ENCODE data around the gene THADA.

THADA gene

DNA sequence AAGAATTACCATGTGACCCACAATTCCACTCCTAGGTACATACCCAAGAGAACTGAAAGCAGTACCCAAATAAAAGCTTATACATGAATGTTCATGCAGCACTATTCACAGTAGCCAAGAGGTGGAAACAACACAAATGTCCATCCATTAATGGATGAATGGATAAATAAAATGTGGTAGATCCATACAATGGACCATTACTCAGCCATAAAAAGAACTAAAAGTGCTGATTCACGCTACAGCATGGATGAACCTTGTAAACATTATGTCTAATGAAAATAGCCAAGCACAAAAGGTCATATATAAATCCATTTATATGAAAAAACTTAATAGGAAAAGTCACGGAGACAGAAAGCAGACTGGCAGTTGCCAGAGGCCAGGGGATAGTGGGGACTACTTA, 345.8 kb downstream of the THADA start:
- DNase-seq (ENCODE audit: low read depth): no peak
- H3K4me3 ChIP-seq (ENCODE audit: low read depth, low read length): no peak overlapping the region
- TF ChIP-seq, protein P1, sequence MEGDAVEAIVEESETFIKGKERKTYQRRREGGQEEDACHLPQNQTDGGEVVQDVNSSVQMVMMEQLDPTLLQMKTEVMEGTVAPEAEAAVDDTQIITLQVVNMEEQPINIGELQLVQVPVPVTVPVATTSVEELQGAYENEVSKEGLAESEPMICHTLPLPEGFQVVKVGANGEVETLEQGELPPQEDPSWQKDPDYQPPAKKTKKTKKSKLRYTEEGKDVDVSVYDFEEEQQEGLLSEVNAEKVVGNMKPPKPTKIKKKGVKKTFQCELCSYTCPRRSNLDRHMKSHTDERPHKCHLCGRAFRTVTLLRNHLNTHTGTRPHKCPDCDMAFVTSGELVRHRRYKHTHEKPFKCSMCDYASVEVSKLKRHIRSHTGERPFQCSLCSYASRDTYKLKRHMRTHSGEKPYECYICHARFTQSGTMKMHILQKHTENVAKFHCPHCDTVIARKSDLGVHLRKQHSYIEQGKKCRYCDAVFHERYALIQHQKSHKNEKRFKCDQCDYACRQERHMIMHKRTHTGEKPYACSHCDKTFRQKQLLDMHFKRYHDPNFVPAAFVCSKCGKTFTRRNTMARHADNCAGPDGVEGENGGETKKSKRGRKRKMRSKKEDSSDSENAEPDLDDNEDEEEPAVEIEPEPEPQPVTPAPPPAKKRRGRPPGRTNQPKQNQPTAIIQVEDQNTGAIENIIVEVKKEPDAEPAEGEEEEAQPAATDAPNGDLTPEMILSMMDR (conservative IDR thresholded peaks at IDR 0.05; ENCODE audit: low read depth, low read length): no peak

DNA sequence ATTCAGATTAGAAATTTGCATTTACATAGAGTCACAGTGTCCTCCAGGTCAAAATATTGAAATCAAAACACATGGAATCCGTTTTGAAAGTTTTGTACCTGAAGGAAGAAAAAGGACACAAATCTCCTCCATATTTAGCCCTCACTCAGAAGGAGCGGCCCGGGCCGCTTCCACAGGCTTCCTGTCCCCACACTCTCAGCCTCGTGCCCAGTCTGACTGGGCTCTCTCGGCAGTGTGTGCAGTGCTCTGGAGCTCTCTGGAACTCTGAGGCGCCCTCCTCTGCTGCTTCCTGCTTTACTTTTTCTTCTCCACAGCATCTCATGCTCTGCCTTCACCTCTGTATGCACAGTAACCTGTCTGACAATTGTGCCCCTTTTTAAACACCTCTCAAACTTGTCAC, 347.2 kb downstream of the THADA start:
- no peak overlapping the region for H3K4me3 ChIP-seq (ENCODE audit: low read depth, low read length)
- TF ChIP-seq, protein P1 (conservative IDR thresholded peaks at IDR 0.05; ENCODE audit: low read depth, low read length): no peak
- DNase-seq (ENCODE audit: low read depth): no peak

DNA sequence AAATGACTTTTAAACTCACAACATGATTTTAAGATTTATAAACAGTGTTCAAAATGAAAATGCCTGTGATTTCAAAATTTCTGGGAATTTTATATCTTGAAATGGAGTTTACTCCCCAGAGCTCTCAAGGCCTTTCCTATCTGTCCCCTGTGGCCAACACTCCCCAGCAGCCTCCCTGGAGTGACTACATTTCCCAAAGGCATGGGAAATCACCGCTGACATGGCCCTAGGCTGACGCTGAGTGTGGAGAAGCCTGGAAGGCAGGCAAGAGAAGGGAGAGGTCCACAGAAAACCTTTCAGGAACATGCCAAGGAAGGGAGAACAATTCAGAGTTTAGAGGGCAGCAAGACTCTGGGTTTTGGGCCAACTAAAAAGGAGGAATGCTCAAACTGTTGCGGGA, 349.2 kb downstream of the THADA start:
- DNase-seq (ENCODE audit: low read depth): no peak
- H3K4me3 ChIP-seq (ENCODE audit: low read depth, low read length): no peak overlapping the region
- TF ChIP-seq, protein P1 (conservative IDR thresholded peaks at IDR 0.05; ENCODE audit: low read depth, low read length): no peak

DNA sequence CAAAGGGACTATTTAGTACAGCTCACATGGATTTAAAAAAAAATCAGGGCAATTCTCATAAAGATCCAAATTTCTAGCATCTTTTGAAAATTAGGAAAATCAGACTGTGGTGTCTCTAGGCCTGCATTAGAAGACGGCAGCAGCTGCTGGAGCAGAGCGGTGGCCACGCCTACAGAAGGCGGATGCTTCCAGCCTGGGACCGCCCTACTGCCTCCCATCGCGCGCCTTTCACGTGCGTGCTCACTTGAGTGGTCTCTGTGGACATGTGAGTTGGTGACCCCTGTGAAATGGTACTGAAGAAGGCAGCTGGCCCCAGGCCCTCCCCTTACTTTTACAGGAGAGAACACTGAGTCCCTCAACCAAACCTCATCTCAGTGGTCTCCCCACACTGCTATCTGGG, 354.3 kb downstream of the THADA start:
- TF ChIP-seq, protein P1 (conservative IDR thresholded peaks at IDR 0.05; ENCODE audit: low read depth, low read length): no peak
- no peak overlapping the region for H3K4me3 ChIP-seq (ENCODE audit: low read depth, low read length)
- DNase-seq (ENCODE audit: low read depth): no peak

DNA sequence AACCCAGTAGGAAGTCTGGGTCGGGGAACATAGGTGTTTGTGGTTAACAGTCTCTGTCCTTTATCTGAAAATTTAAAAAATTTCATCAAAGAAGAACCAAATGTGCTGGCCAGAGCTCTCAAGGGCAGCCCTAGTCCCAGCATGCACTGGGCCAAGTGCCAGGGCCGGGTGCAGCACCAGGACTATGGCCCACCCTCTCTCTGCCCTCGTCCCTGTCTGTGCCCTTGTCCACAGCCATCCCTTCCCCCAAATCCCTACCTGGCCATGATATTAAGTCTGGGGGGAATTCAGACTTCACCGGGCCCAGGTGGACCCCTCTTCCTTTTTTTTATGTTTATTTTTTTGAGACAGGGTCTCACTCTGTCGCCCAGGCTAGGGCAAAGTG, 355.1 kb downstream of the THADA start:
- TF ChIP-seq, protein P1 (conservative IDR thresholded peaks at IDR 0.05; ENCODE audit: low read depth, low read length): no peak
- no peak overlapping the region for H3K4me3 ChIP-seq (ENCODE audit: low read depth, low read length)

DNA sequence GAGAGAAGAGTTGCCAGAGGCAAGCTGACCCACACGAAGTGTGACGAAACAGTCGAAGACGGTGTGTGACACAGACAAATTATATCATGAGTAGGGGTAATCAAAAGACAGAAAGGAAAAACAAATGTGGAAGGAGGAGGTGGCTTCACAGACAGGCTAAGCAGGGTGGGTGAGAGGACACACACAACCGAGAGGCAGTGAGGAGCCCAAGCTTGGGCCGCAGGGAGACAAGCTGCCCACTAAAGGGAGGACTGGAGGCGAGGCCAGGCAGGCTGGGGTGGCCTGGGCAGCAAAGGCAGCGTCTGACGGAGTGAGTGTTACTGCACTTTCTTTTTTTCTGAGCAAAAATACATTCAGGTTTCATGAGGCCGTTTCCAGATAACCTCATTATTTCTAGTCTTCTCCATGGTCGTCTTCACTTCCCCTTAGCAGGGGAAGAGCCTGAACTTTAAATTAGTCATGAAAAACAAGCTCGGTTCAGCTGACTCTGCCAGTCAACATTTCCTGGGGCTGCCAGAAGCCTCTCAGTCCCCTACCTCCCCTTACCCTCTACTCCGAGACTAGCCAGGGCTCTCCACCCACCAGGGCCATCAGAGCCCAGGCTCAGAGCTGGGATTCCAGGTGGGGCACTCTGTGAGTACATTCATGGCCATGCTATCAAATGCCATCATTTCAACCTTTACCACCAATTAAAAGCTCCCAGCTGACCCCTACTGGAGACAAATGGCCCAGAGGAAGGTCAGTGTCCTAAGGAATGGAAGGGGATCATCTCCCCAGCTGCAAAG, 355.7 kb downstream of the THADA start:
- H3K4me3 ChIP-seq (ENCODE audit: low read depth, low read length): no peak overlapping the region
- TF ChIP-seq, protein P1 (conservative IDR thresholded peaks at IDR 0.05; ENCODE audit: low read depth, low read length): peak; percentile 3
- DNase-seq (ENCODE audit: low read depth): no peak

More for the DNA sequence above, 355.1 kb downstream of the THADA start:
- DNase-seq (ENCODE audit: low read depth): no peak

DNA sequence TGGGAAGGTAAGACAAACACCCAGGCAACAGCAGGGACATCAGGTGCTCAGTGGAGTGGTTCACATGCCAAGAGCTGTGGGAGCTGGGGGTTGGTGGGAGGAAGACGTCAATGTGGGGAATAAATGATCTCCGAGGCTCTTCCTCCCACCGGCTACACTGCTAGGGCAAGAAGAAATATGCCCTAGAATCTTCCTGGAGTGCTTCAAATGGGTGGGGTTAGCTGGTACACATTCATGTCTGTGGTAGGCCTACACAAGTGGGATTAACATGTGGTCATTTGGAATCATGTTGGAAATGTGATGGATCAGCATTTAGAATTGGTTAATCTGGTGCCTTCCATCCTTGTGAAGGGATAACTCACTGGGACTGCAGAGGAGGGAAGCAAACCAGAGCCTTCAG, 357.0 kb downstream of the THADA start:
- no peak for DNase-seq (ENCODE audit: low read depth)
- H3K4me3 ChIP-seq (ENCODE audit: low read depth, low read length): no peak overlapping the region
- TF ChIP-seq, protein P1 (conservative IDR thresholded peaks at IDR 0.05; ENCODE audit: low read depth, low read length): no peak
